Mesodermal cell (in vitro differentiated cells): ENCODE measurements around the gene CHST11. TPM values are rescaled to one million over a fixed set of nuclear protein-coding genes. Genes with fewer than 3 reads are reported as not detected.

ENCODE experiments used
- H3K27ac ChIP-seq: 2 replicates; pipeline ENCODE4 v1.7.0; 2013; ENCODE audit warnings: mild to moderate bottlenecking, low read depth, low read length, moderate library complexity; ENCODE audit not compliant: severe bottlenecking
- H3K36me3 ChIP-seq: 2 replicates; pipeline ENCODE4 v1.7.1; 2013; ENCODE audit warnings: mild to moderate bottlenecking, low read length, moderate library complexity; ENCODE audit not compliant: control insufficient read depth, insufficient read depth
- H3K4me1 ChIP-seq: one replicate; pipeline ENCODE4 v1.7.1; 2013; ENCODE audit warnings: mild to moderate bottlenecking, low read length; ENCODE audit not compliant: insufficient read depth, control insufficient read depth, poor library complexity, severe bottlenecking
- H3K4me3 ChIP-seq: 2 replicates; pipeline ENCODE4 v1.7.0; 2013; ENCODE audit warnings: low read length, control low read depth, mild to moderate bottlenecking; ENCODE audit not compliant: insufficient read depth, poor library complexity, severe bottlenecking; ENCODE audit errors: extremely low read depth
- H3K9me3 ChIP-seq: 2 replicates; pipeline ENCODE4 v1.7.1; 2013; ENCODE audit warnings: mild to moderate bottlenecking, low read length, moderate library complexity; ENCODE audit not compliant: control insufficient read depth
- WGBS, 2 experiments: methylation state at CpG; one replicate each; pipeline ENCODE4 v1.1.5; 2013; ENCODE audit warnings: missing lambda C conversion rate in 2 of 2; ENCODE audit not compliant: insufficient coverage in 2 of 2; 5-methylcytosine and 5-hydroxymethylcytosine counted together
- polyA plus RNA-seq, 2 experiments: library from polyadenylated mRNA; stranded (reverse); fragments of 50-300 nt; gene quantifications; one replicate each; pipeline ENCODE4 v1.2.3, GENCODE V29; 2013

CHST11 gene
- polyA plus RNA-seq (2013, experiment 1 of 2), result 14.1 TPM
- polyA plus RNA-seq (2013, experiment 2 of 2), result 12.6 TPM

- Histone ChIP-seq H3K36me3 (no peaks in the 10 kb centered on the region), H3K9me3 (no peaks in the 10 kb centered on the region), H3K27ac (peak within 1 kb of the TSS; percentile 78), H3K4me1 (peaks cover 16% of the 10 kb centered on the region), H3K4me3 (peak within 1 kb of the TSS; percentile 66)
- WGBS, 2 experiments, result 0 to 1% methylated on average over 28 to 39 of the region's 47 CpGs
Observed at GRCh38 chr12:104456417-104456949, at the start of gene CHST11. Gene CHST11 (plus strand): TSS chr12:104456948.

- Histone ChIP-seq H3K4me3 (no peak overlapping the region), H3K27ac (no peak overlapping the region), H3K9me3 (peaks cover 5% of the 10 kb centered on the region), H3K36me3 (no peaks in the 10 kb centered on the region), H3K4me1 (peaks cover 12% of the 10 kb centered on the region)
- WGBS, 2 experiments, result 96 to 100% methylated on average over 3 of the region's 5 CpGs
Observed at GRCh38 chr12:104407438-104407837, 49.3 kb upstream of the CHST11 start.

- Histone ChIP-seq H3K4me1 (peaks cover 12% of the 10 kb centered on the region), H3K36me3 (no peaks in the 10 kb centered on the region), H3K27ac (no peak overlapping the region), H3K9me3 (peaks cover 5% of the 10 kb centered on the region), H3K4me3 (no peak overlapping the region)
- WGBS, 2 experiments, result 95 to 98% methylated on average over 4 of the region's 4 CpGs
Observed at GRCh38 chr12:104407922-104408321, 48.8 kb upstream of the CHST11 start.

- peaks cover 5% of the 10 kb centered on the region for H3K9me3 ChIP-seq
- H3K4me3 ChIP-seq, result no peak overlapping the region
- peaks cover 12% of the 10 kb centered on the region for H3K4me1 ChIP-seq
- no peaks in the 10 kb centered on the region for H3K36me3 ChIP-seq
- H3K27ac ChIP-seq, result no peak overlapping the region
Observed at GRCh38 chr12:104410326-104410725, 46.4 kb upstream of the CHST11 start.

- no CpG with 5 or more reads among the region's 1 CpG for WGBS, 2 experiments
- H3K4me3 ChIP-seq, result no peak overlapping the region
- H3K4me1 ChIP-seq, result peaks cover 12% of the 10 kb centered on the region
- H3K27ac ChIP-seq, result no peak overlapping the region
- H3K9me3 ChIP-seq, result peaks cover 5% of the 10 kb centered on the region
- H3K36me3 ChIP-seq, result no peaks in the 10 kb centered on the region
Observed at GRCh38 chr12:104410786-104411185, 46.0 kb upstream of the CHST11 start.

GRCh38 chr12:104411826-104412641, 44.7 kb upstream of the CHST11 start:
- no peak overlapping the region for H3K4me3 ChIP-seq
- peaks cover 12% of the 10 kb centered on the region for H3K4me1 ChIP-seq
- no peak overlapping the region for H3K27ac ChIP-seq
- H3K9me3 ChIP-seq, result no peaks in the 10 kb centered on the region
- WGBS, 2 experiments, result 91 to 93% methylated on average over 12 to 15 of the region's 16 CpGs
- no peaks in the 10 kb centered on the region for H3K36me3 ChIP-seq

- Histone ChIP-seq H3K36me3 (no peaks in the 10 kb centered on the region), H3K4me3 (no peak overlapping the region), H3K9me3 (no peaks in the 10 kb centered on the region), H3K27ac (no peak overlapping the region), H3K4me1 (peaks cover 12% of the 10 kb centered on the region)
- WGBS, 2 experiments, result 70 to 84% methylated on average over 6 to 8 of the region's 8 CpGs
Observed at GRCh38 chr12:104412681-104413080, 44.1 kb upstream of the CHST11 start.

GRCh38 chr12:104413330-104413729, 43.4 kb upstream of the CHST11 start:
- H3K27ac ChIP-seq, result no peak overlapping the region
- H3K4me3 ChIP-seq, result no peak overlapping the region
- WGBS, 2 experiments, result 78 to 100% methylated on average over 5 of the region's 6 CpGs
- H3K4me1 ChIP-seq, result peaks cover 12% of the 10 kb centered on the region
- H3K36me3 ChIP-seq, result no peaks in the 10 kb centered on the region
- H3K9me3 ChIP-seq, result no peaks in the 10 kb centered on the region

- no peaks in the 10 kb centered on the region for H3K36me3 ChIP-seq
- H3K27ac ChIP-seq, result no peak overlapping the region
- H3K4me1 ChIP-seq, result peaks cover 5% of the 10 kb centered on the region
- no peak overlapping the region for H3K4me3 ChIP-seq
- H3K9me3 ChIP-seq, result no peaks in the 10 kb centered on the region
- 24% methylated on average over 3 of the region's 6 CpGs; no CpG with 5 or more reads in 1 of the 2 experiments for WGBS, 2 experiments
Observed at GRCh38 chr12:104414581-104415341, 42.0 kb upstream of the CHST11 start.

GRCh38 chr12:104415342-104415980, 41.3 kb upstream of the CHST11 start:
- H3K4me1 ChIP-seq, result peaks cover 5% of the 10 kb centered on the region
- WGBS, 2 experiments, result 66 to 79% methylated on average over 5 of the region's 9 CpGs
- H3K9me3 ChIP-seq, result no peaks in the 10 kb centered on the region
- H3K4me3 ChIP-seq, result no peak overlapping the region
- H3K27ac ChIP-seq, result no peak overlapping the region
- H3K36me3 ChIP-seq, result no peaks in the 10 kb centered on the region
